ENCODE data around the gene MIPOL1. TPM values are rescaled to one million over a fixed set of nuclear protein-coding genes. Genes with fewer than 3 reads are reported as not detected.

MIPOL1 gene
- total RNA-seq, 1 donor from 2014 or later: 24.8 TPM

DNA sequence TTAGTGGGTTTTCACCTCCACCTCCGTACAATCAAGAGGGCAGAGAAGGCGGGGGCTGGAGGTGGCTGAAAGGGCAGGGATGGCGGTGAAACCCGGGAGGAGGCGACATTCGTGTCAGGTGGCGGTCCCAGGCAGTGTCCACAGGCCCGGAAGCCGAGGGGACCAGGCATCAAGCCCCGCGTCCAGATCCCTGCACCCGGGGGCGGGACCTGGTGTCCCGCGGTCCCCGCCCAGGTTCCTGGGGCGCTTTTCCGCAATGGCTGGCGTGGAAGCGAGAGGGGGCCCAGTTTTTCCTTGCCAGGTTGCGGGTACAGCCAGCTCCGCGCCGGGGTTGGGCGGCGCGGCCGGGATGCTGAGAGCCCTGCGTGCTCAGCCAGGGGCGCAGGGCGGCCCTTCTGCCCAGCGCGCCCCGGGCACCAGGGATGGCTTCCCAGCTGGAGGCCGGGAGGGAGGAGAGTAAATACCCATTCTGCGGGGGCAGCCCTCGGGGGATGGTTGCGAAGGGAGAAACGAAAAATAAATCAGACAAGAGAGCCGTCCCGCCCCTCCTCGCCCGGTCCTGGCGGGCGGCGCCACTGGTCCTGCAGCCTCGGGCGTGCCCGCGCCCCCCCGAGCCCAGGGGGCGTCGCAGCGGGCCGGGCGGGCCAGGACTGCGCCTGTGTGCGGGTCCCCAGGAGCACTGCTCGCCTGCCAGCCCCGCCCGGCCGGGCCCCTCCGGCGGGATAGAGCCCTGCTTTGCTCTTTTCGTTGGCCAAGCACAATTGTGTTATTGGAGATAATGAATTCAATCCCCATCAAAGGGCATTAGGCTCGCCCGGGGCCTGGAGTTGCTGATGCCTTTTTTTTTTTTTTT, 385.8 kb downstream of the MIPOL1 start:
- Histone ChIP-seq H3K27ac (peak overlapping the region; percentile 49), H3K9me3 (no peaks in the 10 kb centered on the region), H3K4me1 (peaks cover 37% of the 10 kb centered on the region), H3K27me3 (peaks cover 21% of the 10 kb centered on the region), H3K36me3 (no peaks in the 10 kb centered on the region), H3K4me3 (peak overlapping the region; percentile 34 to 40)
- no peak for DNase-seq (ENCODE audit: extremely low spot score in 2 of 2)
- intact Hi-C loops (cut with DNase I): no loop called here
- TF ChIP-seq POLR2A (IDR thresholded peaks at IDR 0.05) (no peak), POLR2AphosphoS5 (IDR thresholded peaks at IDR 0.05; ENCODE audit: insufficient read depth in 1 of 2, low read depth in 1 of 2) (no peak)
- TF ChIP-seq, protein P1, sequence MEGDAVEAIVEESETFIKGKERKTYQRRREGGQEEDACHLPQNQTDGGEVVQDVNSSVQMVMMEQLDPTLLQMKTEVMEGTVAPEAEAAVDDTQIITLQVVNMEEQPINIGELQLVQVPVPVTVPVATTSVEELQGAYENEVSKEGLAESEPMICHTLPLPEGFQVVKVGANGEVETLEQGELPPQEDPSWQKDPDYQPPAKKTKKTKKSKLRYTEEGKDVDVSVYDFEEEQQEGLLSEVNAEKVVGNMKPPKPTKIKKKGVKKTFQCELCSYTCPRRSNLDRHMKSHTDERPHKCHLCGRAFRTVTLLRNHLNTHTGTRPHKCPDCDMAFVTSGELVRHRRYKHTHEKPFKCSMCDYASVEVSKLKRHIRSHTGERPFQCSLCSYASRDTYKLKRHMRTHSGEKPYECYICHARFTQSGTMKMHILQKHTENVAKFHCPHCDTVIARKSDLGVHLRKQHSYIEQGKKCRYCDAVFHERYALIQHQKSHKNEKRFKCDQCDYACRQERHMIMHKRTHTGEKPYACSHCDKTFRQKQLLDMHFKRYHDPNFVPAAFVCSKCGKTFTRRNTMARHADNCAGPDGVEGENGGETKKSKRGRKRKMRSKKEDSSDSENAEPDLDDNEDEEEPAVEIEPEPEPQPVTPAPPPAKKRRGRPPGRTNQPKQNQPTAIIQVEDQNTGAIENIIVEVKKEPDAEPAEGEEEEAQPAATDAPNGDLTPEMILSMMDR (IDR thresholded peaks at IDR 0.05): no peak

DNA sequence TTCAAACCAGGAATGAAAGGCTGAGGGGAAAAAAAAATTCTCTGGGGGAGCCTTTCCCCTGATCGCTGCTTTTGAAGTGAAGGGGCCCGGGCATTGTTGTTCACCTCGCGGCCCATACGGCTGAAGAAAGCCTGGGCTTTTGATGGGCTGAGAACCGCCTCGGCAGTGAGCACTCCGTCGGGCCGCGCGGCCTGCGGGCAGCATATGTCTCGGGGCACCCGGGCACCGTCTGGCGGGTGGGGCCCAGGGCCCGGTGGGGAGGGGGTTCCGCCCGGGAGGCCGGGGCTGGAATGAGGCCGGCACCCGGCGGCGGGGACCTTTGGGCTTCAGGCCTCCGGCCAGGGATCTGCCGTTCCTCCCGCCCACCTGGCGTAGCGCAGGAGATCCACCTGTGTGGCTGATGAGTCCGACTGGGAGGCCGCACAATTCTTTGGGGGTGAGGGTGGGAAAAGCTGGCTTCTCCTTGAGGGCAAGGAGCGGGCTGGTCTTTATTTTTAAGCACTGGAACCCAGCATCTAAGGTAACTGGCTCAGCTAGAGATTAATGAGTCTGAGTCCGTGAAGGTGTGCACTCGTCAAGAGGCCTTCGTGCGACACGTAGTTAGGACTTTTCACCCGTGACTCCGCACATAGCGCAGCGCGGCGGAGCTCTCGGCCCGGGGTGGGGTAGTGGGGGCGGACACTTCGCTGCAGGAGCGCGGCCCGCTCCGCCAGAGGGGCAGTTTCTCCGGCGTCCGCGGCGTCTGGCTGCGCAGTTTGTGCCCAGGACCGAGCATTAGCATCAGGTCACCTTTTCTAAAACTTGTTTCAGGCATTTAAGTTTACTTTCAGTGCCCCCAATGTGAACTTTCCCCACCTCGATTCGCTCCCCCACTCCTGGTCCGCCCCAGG, 386.7 kb downstream of the MIPOL1 start:
- intact Hi-C loops (cut with DNase I): no loop called here
- Histone ChIP-seq H3K4me1 (peaks cover 32% of the 10 kb centered on the region), H3K36me3 (no peaks in the 10 kb centered on the region), H3K27me3 (peaks cover 21% of the 10 kb centered on the region), H3K4me3 (peak overlapping the region; percentile 22 to 40), H3K9me3 (no peaks in the 10 kb centered on the region), H3K27ac (peak overlapping the region; percentile 49)
- TF ChIP-seq POLR2AphosphoS5 (IDR thresholded peaks at IDR 0.05; ENCODE audit: insufficient read depth in 1 of 2, low read depth in 1 of 2) (no peak), POLR2A (IDR thresholded peaks at IDR 0.05) (no peak)
- TF ChIP-seq, protein P1 (IDR thresholded peaks at IDR 0.05): no peak
- DNase-seq (ENCODE audit: extremely low spot score in 2 of 2): no peak

DNA sequence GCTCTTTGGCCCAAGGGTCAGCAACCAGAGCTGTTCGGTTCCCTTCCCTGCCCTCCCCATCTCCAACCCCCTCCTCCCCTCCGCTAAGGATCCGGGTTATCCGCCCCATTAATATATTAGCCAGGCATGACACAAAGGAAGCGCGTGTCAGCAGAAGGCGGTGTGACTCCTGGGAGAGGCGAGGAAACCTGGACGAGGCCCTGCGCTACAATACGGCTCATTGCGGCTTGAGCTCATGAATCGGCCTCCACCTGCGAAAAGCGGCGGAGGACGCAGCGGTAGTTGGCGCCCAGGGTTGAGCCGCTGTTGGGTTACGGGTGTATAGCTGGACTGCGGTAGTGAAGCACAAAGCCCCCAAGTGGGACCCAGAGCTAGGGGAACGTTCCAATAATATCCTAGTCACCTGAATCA, 387.4 kb downstream of the MIPOL1 start:
- TF ChIP-seq, protein P1 (IDR thresholded peaks at IDR 0.05): no peak
- no peak for TF ChIP-seq POLR2AphosphoS5 (IDR thresholded peaks at IDR 0.05; ENCODE audit: insufficient read depth in 1 of 2, low read depth in 1 of 2)
- no peak for TF ChIP-seq POLR2A (IDR thresholded peaks at IDR 0.05)
- H3K27me3 ChIP-seq: peaks cover 21% of the 10 kb centered on the region

DNA sequence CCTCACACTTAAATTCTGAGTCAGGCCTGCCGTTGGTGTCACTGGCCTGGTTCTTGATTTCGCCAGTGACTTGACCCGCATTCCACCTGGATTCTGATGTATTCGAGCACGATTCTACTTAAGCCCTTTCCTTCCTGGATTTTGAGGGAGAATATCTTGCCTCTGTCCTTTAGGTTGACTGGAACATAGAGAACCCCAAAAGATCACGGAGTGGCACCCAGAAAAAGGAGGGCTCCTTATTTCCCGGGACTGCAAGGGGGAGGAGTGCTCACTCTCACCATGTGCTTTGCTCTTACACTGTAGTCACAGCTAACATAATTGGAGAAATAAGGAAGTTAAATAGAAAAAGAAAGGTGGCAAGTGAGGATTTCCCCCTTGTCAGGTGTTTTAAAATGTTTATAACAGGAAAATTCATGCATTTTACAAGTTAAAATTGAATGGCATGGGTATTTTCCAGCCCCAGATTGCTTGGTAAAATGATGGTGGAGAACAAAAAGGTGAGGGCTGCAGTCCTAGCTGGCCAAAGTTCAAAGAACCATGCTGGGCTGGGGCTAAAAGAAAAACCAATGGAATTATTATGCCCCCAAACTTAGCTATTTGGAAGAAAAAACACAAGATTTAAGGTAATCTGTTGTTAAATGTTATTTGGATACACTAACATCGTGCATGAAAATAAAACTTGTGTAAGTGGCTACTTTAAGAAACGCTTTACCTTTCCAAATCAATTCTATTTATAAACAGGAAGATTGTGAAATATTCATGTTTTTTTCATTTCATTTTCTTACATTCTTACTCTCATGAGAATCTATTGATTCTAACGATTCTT, 388.4 kb downstream of the MIPOL1 start:
- intact Hi-C loops (cut with DNase I): no loop called here
- H3K27ac ChIP-seq: peak overlapping the region; percentile 4
- no peak overlapping the region for H3K4me3 ChIP-seq

More for the DNA sequence above, 387.4 kb downstream of the MIPOL1 start:
- Histone ChIP-seq H3K4me1 (peaks cover 29% of the 10 kb centered on the region), H3K27ac (peak overlapping the region; percentile 49), H3K9me3 (no peaks in the 10 kb centered on the region), H3K4me3 (peak overlapping the region; percentile 22 to 40), H3K36me3 (no peaks in the 10 kb centered on the region)
- intact Hi-C loops (cut with DNase I): no loop called here
- no peak for DNase-seq (ENCODE audit: extremely low spot score in 2 of 2)

More for the DNA sequence above, 388.4 kb downstream of the MIPOL1 start:
- TF ChIP-seq POLR2AphosphoS5 (IDR thresholded peaks at IDR 0.05; ENCODE audit: insufficient read depth in 1 of 2, low read depth in 1 of 2) (no peak), POLR2A (IDR thresholded peaks at IDR 0.05) (no peak)
- TF ChIP-seq, protein P1 (IDR thresholded peaks at IDR 0.05): no peak
- Histone ChIP-seq H3K27me3 (peaks cover 21% of the 10 kb centered on the region), H3K36me3 (no peaks in the 10 kb centered on the region), H3K4me1 (peaks cover 29% of the 10 kb centered on the region), H3K9me3 (no peaks in the 10 kb centered on the region)
- DNase-seq (ENCODE audit: extremely low spot score in 2 of 2): no peak

All from vagina (tissue), 2 donors.